PC-3 (cell line): ENCODE measurements around the gene LGI4.

Experiments
- CTCF ChIP-seq: fragments of 300-600 bp; sonication (generic); conservative IDR thresholded peaks from 2 replicates; pipeline ENCODE4 v1.5.1; 2017; ENCODE audit warnings: antibody characterized with exemption, low read depth, mild to moderate bottlenecking, low read length
- EZH2phosphoT487 ChIP-seq: fragments of 300-600 bp; sonication (generic); IDR thresholded peaks from 2 replicates; pipeline ENCODE4 v1.6.1; 2018; ENCODE audit warnings: mild to moderate bottlenecking, antibody characterized with exemption, low read length, borderline replicate concordance

- TF ChIP-seq EZH2phosphoT487 (no peak), CTCF (no peak)
These were observed 15.8 kb downstream of the LGI4 start for GRCh38 chr19:35119091-35119490.
